Pancreas (tissue), 10 donors: ENCODE results near the gene TPBGL. TPM values are rescaled to one million over a fixed set of nuclear protein-coding genes. Genes with fewer than 3 reads are reported as not detected.
"Not testable (repeated sequence)": the region's sequence is repeated elsewhere in the genome, so short reads cannot be mapped to it uniquely, and the experiment has no call there.

ENCODE experiments used
- ATAC-seq, 4 donors: fragments of 200-7000 bp; cut with Tn5 transposase; one replicate each; pipeline versions ENCODE4 v1.8.0 to v1.9.1; 2020; ENCODE audit warnings: mild to moderate bottlenecking in 4 of 4, moderate library complexity in 4 of 4
- DNase-seq, 6 donors: peaks; one replicate each; pipeline ENCODE4 v3.0.0-alpha.2; 2020
- FAIRE-seq: peaks from 2 replicates; lab custom pipeline; 2012; peaks lifted over from hg19 to GRCh38; lab: Jason Lieb, UNC
- H3K27ac ChIP-seq, 4 donors: fragments of 200-600 bp; sonication (generic); 1 replicate in 3 of 4; 2 replicates in 1 of 4; pipeline versions ENCODE4 v1.5.0 to v1.8.0; 2020
- H3K27me3 ChIP-seq, 4 donors: fragments of 200-600 bp; one replicate each; pipeline ENCODE4 v1.8.0; 2021
- H3K36me3 ChIP-seq, 3 donors: fragments of 200-600 bp; sonication (generic) in 1 of 3; one replicate each; pipeline versions ENCODE4 v1.5.0 to v1.8.0; 2020 to 2021
- H3K4me1 ChIP-seq, 3 donors: fragments of 200-600 bp; one replicate each; pipeline ENCODE4 v1.8.0; 2021
- H3K4me3 ChIP-seq, 4 donors: fragments of 200-600 bp; sonication (generic) in 2 of 4; one replicate each; pipeline versions ENCODE4 v1.5.0 to v1.8.0; 2020 to 2021
- H3K9me3 ChIP-seq, 4 donors: fragments of 200-600 bp; one replicate each; pipeline ENCODE4 v1.8.0; 2021
- WGBS, 2 donors: extraction: QIAGEN DNeasy Blood & Tissue Kit; methylation state at CpG; one replicate each; pipeline ENCODE4 v1.1.7; 2013; 5-methylcytosine and 5-hydroxymethylcytosine counted together
- intact Hi-C, 3 donors: fragments of 100-400 bp; cut with DNase I; formaldehyde crosslinking; loops; one replicate each; pipeline versions ENCODE4 v1.11.1 to v1.14.2; 2022
- polyA plus RNA-seq, 2 donors: library from polyadenylated mRNA; stranded (reverse); fragments of 200-250 nt; gene quantifications; one replicate each; pipeline ENCODE4 v1.2.3, GENCODE V29; 2013
- total RNA-seq, 6 donors: library from RNA; stranded (reverse); fragmentation: NEBNext Ultra II Directional in 4 of 6; extraction: Animal tissue kit (Norgen Biotek cat#: 25700) in 4 of 6; gene quantifications; one replicate each; pipeline versions ENCODE4 v1.2.1 to v1.2.4, GENCODE V29; 2021 to 2023
- TF ChIP-seq, protein P1 (sequence below), 4 donors: fragments of 200-600 bp; sonication (generic) in 3 of 4; IDR thresholded peaks; one replicate each; pipeline versions ENCODE4 v1.5.0 to v1.8.0; 2021; ENCODE audit warnings: antibody characterized with exemption in 4 of 4
- donor health status: healthy with polysubstance abuse.
- donor health status: DM: no; HTN: no; CAD: no; lungs with moderate emphysema.
- donor health status: DM: no; HTN: no; CAD: no.
- donor health status: control.
- donor health status: control.
- donor health status: Bipolar disorder and iron deficiency.
- donor health status: DM: yes; HTN: yes; CAD: no.
- donor health status: DM: no; HTN: no; CAD: no.
- donor health status: DM: no; HTN: no; CAD: no.
- donor health status: DM: yes; HTN: yes; CAD: no.

Gene TPBGL
- total and polyA plus RNA-seq, 8 donors, result 0.04 to 0.28 (median 0.09) TPM; not detected in 1

DNA sequence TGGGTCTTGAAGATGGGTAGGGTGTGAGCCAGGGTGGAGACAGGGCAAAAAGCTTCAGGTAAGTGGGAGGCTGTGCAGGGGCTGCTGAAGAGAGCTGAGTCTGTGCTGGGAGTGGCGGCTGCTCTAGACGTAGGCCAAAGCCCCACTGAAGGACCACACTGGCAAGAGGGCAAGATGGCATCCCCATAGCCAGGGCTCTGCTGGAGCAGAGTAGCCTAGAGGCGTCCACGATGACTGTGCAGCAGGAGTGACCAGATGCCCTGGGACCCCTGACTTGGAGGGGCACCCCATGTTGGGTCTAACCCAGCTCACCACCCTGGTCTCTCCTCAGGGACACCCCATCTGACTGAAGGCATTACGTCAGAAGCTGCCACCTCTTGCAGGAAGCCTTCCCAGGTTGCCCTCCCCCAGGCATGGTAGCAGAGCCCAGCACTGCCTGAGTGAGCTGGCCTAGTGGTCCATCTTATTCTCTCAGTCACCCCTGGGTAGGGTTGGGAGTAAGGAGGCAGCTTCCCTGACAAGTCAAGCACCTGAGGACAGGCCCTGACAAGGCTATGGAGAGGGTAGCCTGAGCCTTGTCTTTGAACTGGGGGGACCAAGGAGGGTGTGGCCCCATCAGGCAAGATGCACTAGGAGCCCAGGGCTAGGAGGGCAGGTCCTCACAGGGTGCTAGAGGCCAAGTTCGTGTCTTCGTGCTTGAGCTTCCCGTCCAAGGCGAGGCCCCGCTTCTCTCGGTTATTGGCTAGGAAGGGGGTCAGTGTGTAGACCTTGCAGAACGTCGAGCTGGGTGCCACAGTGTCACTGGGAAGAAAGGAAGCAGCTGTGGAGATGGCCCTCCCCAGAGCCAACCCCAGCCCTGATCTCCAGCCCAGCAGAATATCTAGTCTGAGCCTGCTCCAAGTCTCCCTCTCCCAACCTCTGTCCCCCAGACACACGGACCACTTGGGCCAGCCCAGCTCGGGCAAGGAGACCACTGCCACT, 33.1 kb downstream of the TPBGL start:
- H3K4me1 ChIP-seq, result no peaks in the 10 kb centered on the region
- no peaks in the 10 kb centered on the region for H3K27me3 ChIP-seq
- WGBS, 2 donors, result 92 to 93% methylated on average over 15 of the region's 15 CpGs
- no peak overlapping the region for H3K4me3 ChIP-seq
- peak in 1 of 6 donors; percentile 35 for DNase-seq
- H3K27ac ChIP-seq, result no peak overlapping the region
- ATAC-seq, result no peak
- TF ChIP-seq, protein P1, sequence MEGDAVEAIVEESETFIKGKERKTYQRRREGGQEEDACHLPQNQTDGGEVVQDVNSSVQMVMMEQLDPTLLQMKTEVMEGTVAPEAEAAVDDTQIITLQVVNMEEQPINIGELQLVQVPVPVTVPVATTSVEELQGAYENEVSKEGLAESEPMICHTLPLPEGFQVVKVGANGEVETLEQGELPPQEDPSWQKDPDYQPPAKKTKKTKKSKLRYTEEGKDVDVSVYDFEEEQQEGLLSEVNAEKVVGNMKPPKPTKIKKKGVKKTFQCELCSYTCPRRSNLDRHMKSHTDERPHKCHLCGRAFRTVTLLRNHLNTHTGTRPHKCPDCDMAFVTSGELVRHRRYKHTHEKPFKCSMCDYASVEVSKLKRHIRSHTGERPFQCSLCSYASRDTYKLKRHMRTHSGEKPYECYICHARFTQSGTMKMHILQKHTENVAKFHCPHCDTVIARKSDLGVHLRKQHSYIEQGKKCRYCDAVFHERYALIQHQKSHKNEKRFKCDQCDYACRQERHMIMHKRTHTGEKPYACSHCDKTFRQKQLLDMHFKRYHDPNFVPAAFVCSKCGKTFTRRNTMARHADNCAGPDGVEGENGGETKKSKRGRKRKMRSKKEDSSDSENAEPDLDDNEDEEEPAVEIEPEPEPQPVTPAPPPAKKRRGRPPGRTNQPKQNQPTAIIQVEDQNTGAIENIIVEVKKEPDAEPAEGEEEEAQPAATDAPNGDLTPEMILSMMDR (IDR thresholded peaks at IDR 0.05), result no peak
- peaks cover 0 to 50% (median 12%) of the 10 kb centered on the region in 3 donors for H3K36me3 ChIP-seq
- intact Hi-C loops, result no loop called here
- FAIRE-seq, result no peak
- H3K9me3 ChIP-seq, result no peaks in the 10 kb centered on the region

DNA sequence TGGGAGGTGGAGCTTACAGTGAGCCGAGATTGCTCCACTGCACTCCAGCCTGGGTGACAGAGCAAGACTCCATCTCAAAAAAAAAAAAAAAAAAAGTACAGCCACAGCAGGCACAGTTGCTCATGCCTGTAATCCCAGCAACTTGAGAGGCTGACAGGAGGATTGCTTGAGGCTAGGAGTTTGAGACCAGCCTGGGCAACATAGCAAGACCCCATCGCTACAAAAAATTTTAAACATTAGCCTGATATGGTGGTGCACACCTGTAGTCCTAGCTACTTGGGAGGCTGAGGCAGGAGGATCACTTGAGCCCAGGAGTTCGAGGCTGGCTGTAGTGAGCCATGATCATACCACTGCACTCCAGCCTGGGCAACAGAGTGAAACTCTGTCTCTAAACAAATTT, 34.1 kb downstream of the TPBGL start:
- peaks cover 0 to 48% (median 12%) of the 10 kb centered on the region in 3 donors for H3K36me3 ChIP-seq
- H3K4me1 ChIP-seq, DNase-seq, H3K27me3 ChIP-seq, ATAC-seq, H3K27ac ChIP-seq, H3K4me3 ChIP-seq, intact Hi-C loops, FAIRE-seq, H3K9me3 ChIP-seq: not testable (repeated sequence)
- 93 to 97% methylated on average over 3 of the region's 3 CpGs for WGBS, 2 donors

DNA sequence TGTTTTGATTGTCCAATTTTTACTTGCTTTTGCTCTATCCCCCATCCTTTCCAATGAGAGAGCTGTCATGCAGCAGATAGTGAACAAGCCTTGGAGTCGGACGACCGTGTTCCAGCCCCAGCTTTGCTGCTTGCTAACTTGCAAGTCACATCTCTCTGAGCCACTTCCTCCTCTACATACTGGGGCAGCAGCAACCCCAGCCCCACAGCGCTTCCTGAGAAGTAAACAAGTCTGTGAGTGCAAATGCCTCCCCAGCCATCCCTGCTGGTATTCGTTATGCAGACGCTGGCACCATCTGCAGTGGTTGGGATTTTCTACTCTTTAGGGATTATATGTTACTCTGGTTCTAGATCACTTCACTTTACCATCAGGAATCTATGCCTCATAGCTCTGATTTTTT, 35.0 kb downstream of the TPBGL start:
- Histone ChIP-seq H3K36me3 (peaks cover 0 to 48% (median 12%) of the 10 kb centered on the region in 3 donors), H3K27me3 (no peaks in the 10 kb centered on the region), H3K4me3 (no peak overlapping the region), H3K27ac (no peak overlapping the region), H3K9me3 (no peaks in the 10 kb centered on the region), H3K4me1 (no peaks in the 10 kb centered on the region)
- intact Hi-C loops, result no loop called here
- TF ChIP-seq, protein P1 (IDR thresholded peaks at IDR 0.05), result no peak
- FAIRE-seq (no peak), DNase-seq (peak in 1 of 6 donors; percentile 52), ATAC-seq (peak in 2 of 4 donors; percentile 34 to 44)
- 84 to 91% methylated on average over 6 of the region's 6 CpGs for WGBS, 2 donors

DNA sequence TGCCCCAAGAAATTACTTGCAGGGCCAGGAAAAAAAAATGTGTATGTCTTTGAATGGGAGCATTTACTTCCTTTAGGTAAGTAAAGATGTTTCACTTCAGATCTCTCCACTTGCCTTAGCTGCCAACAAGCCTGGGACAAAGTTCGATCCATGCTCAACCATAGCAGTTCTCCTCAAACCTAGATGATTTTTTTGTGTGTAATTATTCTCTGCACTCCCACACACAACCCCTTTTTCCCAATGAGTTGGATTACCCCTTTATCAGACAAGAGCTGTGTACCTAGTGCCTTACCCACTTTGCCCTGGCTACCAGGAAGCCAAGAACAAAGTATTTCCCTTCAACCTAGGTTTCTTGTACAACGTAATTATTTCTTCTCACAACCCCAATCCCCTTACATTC, 35.6 kb downstream of the TPBGL start:
- Histone ChIP-seq H3K9me3 (no peaks in the 10 kb centered on the region), H3K36me3 (peaks cover 0 to 43% (median 12%) of the 10 kb centered on the region in 3 donors), H3K27ac (no peak overlapping the region), H3K4me1 (no peaks in the 10 kb centered on the region), H3K27me3 (no peaks in the 10 kb centered on the region), H3K4me3 (no peak overlapping the region)
- FAIRE-seq (no peak), DNase-seq (no peak), ATAC-seq (no peak)
- TF ChIP-seq, protein P1 (IDR thresholded peaks at IDR 0.05), result no peak
- 87 to 93% methylated on average over 2 of the region's 2 CpGs for WGBS, 2 donors
- intact Hi-C loops, result no loop called here

DNA sequence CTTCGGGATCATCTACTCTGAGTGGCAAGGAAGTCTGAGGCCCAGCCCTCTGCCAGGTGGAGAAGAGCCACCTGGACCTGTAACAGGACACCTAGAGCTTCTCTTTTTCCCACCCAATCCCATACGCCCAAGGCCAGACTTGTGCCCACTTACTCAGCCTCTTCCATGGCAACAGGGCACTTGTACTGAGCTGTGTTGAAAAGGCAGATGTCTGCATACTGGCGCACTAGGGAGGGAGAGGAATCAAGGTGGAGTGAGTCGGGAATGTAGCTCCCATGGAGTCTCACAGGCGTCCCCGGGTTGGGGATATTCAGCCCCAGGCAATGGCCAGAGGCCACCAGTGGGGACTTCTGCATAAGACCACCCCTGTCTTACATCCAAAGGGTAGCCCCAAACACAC, 36.1 kb downstream of the TPBGL start:
- DNase-seq (peak in 1 of 6 donors; percentile 8), ATAC-seq (no peak), FAIRE-seq (no peak)
- H3K36me3 ChIP-seq, result peaks cover 0 to 44% (median 12%) of the 10 kb centered on the region in 3 donors
- H3K9me3 ChIP-seq, result no peaks in the 10 kb centered on the region
- intact Hi-C loops, result no loop called here
- no peak overlapping the region for H3K27ac ChIP-seq
- WGBS, 2 donors, result 86% methylated on average over 6 of the region's 6 CpGs
- no peaks in the 10 kb centered on the region for H3K27me3 ChIP-seq
- no peaks in the 10 kb centered on the region for H3K4me1 ChIP-seq
- TF ChIP-seq, protein P1 (IDR thresholded peaks at IDR 0.05), result no peak
- H3K4me3 ChIP-seq, result no peak overlapping the region
